ENCODE data around the gene SMG6. TPM values are rescaled to one million over a fixed set of nuclear protein-coding genes. Genes with fewer than 3 reads are reported as not detected.

SMG6 gene
- total and polyA plus RNA-seq, 2 donors (not counting 3 experiments of a cell fraction or from before 2014, with no cell fraction given) = 40.1 to 42.2 TPM

DNA sequence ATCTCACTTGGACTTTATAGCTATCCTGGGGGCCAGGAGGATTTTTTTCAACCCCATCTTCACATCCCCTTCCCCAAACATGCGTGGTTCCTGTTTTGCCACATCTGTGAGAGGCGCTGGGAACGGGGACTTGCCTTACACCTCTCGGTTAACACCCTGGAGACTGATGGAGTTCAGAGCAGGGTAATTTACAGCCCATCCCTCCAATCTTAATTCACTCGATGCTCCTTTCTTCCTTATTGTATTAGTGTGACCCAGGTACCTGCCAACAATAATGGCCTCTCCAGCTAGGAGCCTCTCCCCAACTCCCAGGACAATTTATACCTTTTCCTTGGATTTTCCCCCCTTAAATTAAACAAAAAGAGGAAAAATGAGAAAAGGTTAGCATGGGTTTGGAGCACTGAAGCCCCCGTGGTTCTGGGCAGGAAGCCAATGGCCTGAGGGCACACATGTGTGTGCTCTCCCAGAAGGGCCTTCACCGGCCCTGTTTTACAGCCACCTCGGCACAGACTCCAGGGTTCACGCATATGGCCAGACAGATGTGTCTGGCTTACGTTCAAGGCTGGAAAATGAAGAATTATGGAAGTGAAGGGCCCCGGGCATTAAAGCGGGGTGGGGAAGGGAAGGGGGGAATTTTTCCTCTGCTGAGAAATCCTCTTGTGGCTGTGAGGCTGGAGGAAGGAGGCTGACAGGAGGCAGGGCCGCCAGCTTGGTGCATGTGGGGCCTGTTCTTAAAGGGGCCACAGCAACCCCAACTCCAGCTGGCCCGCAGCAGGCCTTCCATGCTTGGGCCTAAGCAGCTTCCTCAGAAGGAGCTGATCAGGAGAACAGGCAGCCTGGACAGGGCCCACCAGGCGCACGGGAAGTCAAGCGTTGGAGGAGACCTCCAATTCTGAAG lies 227.2 kb downstream of the SMG6 start:
- peaks cover 0 to 9% of the 10 kb centered on the region in 2 experiments for H3K36me3 ChIP-seq (ENCODE audit: control insufficient read depth in 2 of 2, extremely low read depth in 1 of 2, insufficient read depth in 2 of 2, low read length in 2 of 2)
- no peak overlapping the region for H3K4me3 ChIP-seq (replicated peaks in 1 of 3; ENCODE audit: insufficient read depth in 1 of 3, low read depth in 1 of 3, low read length in 3 of 3)
- no peaks in the 10 kb centered on the region for H3K79me2 ChIP-seq (ENCODE audit: control insufficient read depth, insufficient read depth, low read length)
- TF ChIP-seq POLR2AphosphoS5 (IDR thresholded peaks at IDR 0.05; ENCODE audit: insufficient read depth, low read depth, low read length) (no peak), FOS (IDR thresholded peaks at IDR 0.05; ENCODE audit: borderline replicate concordance, insufficient read depth, low read length) (no peak), POLR2A (IDR thresholded peaks at IDR 0.05; ENCODE audit: low read depth, low read length) (no peak), GATA2 (IDR thresholded peaks at IDR 0.05; ENCODE audit: insufficient read depth, insufficient read length, low read depth, low read length) (no peak), JUN (IDR thresholded peaks at IDR 0.05; ENCODE audit: borderline replicate concordance, insufficient read depth, insufficient read length, low read depth) (no peak), MYC (IDR thresholded peaks at IDR 0.05; ENCODE audit: low read depth, low read length) (no peak), CTCF (IDR thresholded peaks at IDR 0.05; ENCODE audit: extremely low read depth in 1 of 2, insufficient read depth in 1 of 2, low read depth in 1 of 2, low read length in 2 of 2) (no peak), EZH2 (IDR thresholded peaks at IDR 0.05; ENCODE audit: borderline replicate concordance, low read depth, low read length, severe bottlenecking) (no peak), MAX (IDR thresholded peaks at IDR 0.05; ENCODE audit: insufficient read depth, insufficient read length) (no peak)
- intact Hi-C loops (cut with micrococcal nuclease) = no loop called here
- no peak overlapping the region for H2AFZ ChIP-seq (ENCODE audit: low read depth, low read length)
- H3K4me1 ChIP-seq (ENCODE audit: control insufficient read depth, extremely low read depth, insufficient read depth, low read length) = peaks cover 19% of the 10 kb centered on the region
- FAIRE-seq (no peak), DNase-seq (ENCODE audit: low read depth, low spot score) (no peak)
- ChIA-PET POLR2A (no interaction called here), CTCF (interaction anchor here (1.4 to 2.3 kb wide), 4 partner anchors 9 to 168 kb away, joined by 4 to 10 read pairs (median 6); no protein-coding TSS in a partner anchor)
- H4K20me1 ChIP-seq (replicated peaks; ENCODE audit: control insufficient read depth, extremely low read depth, insufficient read depth, low read length) = no peaks in the 10 kb centered on the region
- dilution Hi-C loops (cut with MboI; ENCODE audit: extremely low pct_ligation_motif_present, low sequenced_read_pairs) = no loop called here
- no peak overlapping the region for H3K9ac ChIP-seq (replicated peaks; ENCODE audit: extremely low read depth, insufficient read depth, low read length)
- BruUV-seq (replicated peaks) = no TSS peak
- no peak overlapping the region for H3K4me2 ChIP-seq (ENCODE audit: insufficient read depth, low read length)
- no peak overlapping the region for H3K27ac ChIP-seq (ENCODE audit: insufficient read depth, low read depth, low read length)
- H3K27me3 ChIP-seq (ENCODE audit: control insufficient read depth in 2 of 2, insufficient read depth in 2 of 2, low read length in 2 of 2) = no peaks in the 10 kb centered on the region
- H3K9me3 ChIP-seq (replicated peaks; ENCODE audit: control insufficient read depth, insufficient read depth, low read length) = no peaks in the 10 kb centered on the region
- no peaks in the 10 kb centered on the region for H3K9me1 ChIP-seq (replicated peaks; ENCODE audit: control insufficient read depth, extremely low read depth, insufficient read depth, low read length)
